Activated CD8-positive, alpha-beta T cell treated with anti-CD3 and anti-CD28 coated beads for 36 hours (primary cell): ENCODE measurements around the gene CTAGE1. TPM values are rescaled to one million over a fixed set of nuclear protein-coding genes. Genes with fewer than 3 reads are reported as not detected.

Source experiments
- ATAC-seq: fragments of 200-7000 bp; cut with Tn5 transposase; one replicate; pipeline ENCODE4 v1.10.0; 2021; ENCODE audit warnings: mild to moderate bottlenecking, moderate library complexity
- CTCF ChIA-PET: fragments of 350-600 bp; sonication (Branson Sonifier 250); formaldehyde crosslinking; loops from one replicate; lab custom pipeline; 2021; ENCODE audit warnings: antibody characterized with exemption; lab: Charles Lee
- POLR2A ChIA-PET: fragments of 350-600 bp; sonication (Branson Sonifier 250); formaldehyde crosslinking; loops from one replicate; lab custom pipeline; 2021; ENCODE audit warnings: antibody characterized with exemption; lab: Charles Lee
- DNase-seq: peaks from one replicate; pipeline ENCODE4 v3.0.0-alpha.2; 2020
- H3K27ac Mint-ChIP-seq: one replicate; pipeline ENCODE4 v1.8.0; 2021; ENCODE audit warnings: mild to moderate bottlenecking, mixed read lengths
- H3K27me3 Mint-ChIP-seq: one replicate; pipeline ENCODE4 v1.8.0; 2021; ENCODE audit warnings: mixed read lengths
- H3K36me3 Mint-ChIP-seq: one replicate; pipeline ENCODE4 v1.8.0; 2021; ENCODE audit warnings: low read depth, mixed read lengths
- H3K4me1 Mint-ChIP-seq: one replicate; pipeline ENCODE4 v1.8.0; 2021; ENCODE audit warnings: low read depth, mixed read lengths
- H3K4me3 Mint-ChIP-seq: one replicate; pipeline ENCODE4 v1.8.0; 2021; ENCODE audit warnings: mild to moderate bottlenecking, moderate library complexity, mixed read lengths
- H3K9me3 Mint-ChIP-seq: one replicate; pipeline ENCODE4 v1.8.0; 2021; ENCODE audit warnings: mixed read lengths
- CTCF ChIP-seq: fragments of 200-600 bp; IDR thresholded peaks from one replicate; pipeline ENCODE4 v1.8.0; 2022; ENCODE audit warnings: antibody characterized with exemption, mild to moderate bottlenecking
- intact Hi-C: fragments of 100-400 bp; cut with micrococcal nuclease; formaldehyde crosslinking; loops from one replicate; pipeline ENCODE4 v1.10.0; 2022
- total RNA-seq, 2 experiments: library from RNA; stranded (reverse); gene quantifications; one replicate each; pipeline ENCODE4 v1.2.3, GENCODE V29; 2021

The CTAGE1 gene
- total RNA-seq, 2 experiments from 2014 or later, result not detected

GRCh38 chr18:22448238-22448637 lies 30.5 kb upstream of the CTAGE1 start:
- Mint-ChIP-seq H3K27ac (no peak overlapping the region), H3K4me3 (no peak overlapping the region), H3K27me3 (peaks cover 2% of the 10 kb centered on the region), H3K9me3 (peaks cover 14% of the 10 kb centered on the region), H3K36me3 (no peaks in the 10 kb centered on the region), H3K4me1 (no peaks in the 10 kb centered on the region)
- no peak for TF ChIP-seq CTCF
- POLR2A ChIA-PET, result no interaction called here
- CTCF ChIA-PET, result no interaction called here
- intact Hi-C loops, result no loop called here
- no peak for DNase-seq
- no peak for ATAC-seq

GRCh38 chr18:22447792-22448191 lies 30.1 kb upstream of the CTAGE1 start:
- DNase-seq (no peak), ATAC-seq (no peak)
- Mint-ChIP-seq H3K4me1 (no peaks in the 10 kb centered on the region), H3K36me3 (no peaks in the 10 kb centered on the region), H3K27me3 (peaks cover 2% of the 10 kb centered on the region), H3K27ac (no peak overlapping the region), H3K9me3 (peaks cover 14% of the 10 kb centered on the region), H3K4me3 (no peak overlapping the region)
- TF ChIP-seq CTCF, result no peak
- ChIA-PET CTCF (no interaction called here), POLR2A (no interaction called here)
- intact Hi-C loops, result no loop called here

- no peak for TF ChIP-seq CTCF
- Mint-ChIP-seq H3K9me3 (peaks cover 14% of the 10 kb centered on the region), H3K36me3 (no peaks in the 10 kb centered on the region), H3K4me3 (no peak overlapping the region), H3K27ac (no peak overlapping the region), H3K27me3 (peaks cover 4% of the 10 kb centered on the region), H3K4me1 (no peaks in the 10 kb centered on the region)
- intact Hi-C loops, result no loop called here
- ChIA-PET POLR2A (interaction anchor here (0.6 kb wide), 1 partner anchor 65 kb away, joined by 3 read pairs; no protein-coding TSS in a partner anchor), CTCF (no interaction called here)
- no peak for ATAC-seq
- no peak for DNase-seq
Observed at GRCh38 chr18:22446911-22447310, 29.2 kb upstream of the CTAGE1 start.

GRCh38 chr18:22446325-22446724 lies 28.6 kb upstream of the CTAGE1 start:
- DNase-seq (no peak), ATAC-seq (no peak)
- no peak overlapping the region for H3K4me3 Mint-ChIP-seq
- TF ChIP-seq CTCF, result no peak
- CTCF ChIA-PET, result no interaction called here
- intact Hi-C loops, result no loop called here
- no peaks in the 10 kb centered on the region for H3K4me1 Mint-ChIP-seq
- H3K9me3 Mint-ChIP-seq, result peaks cover 14% of the 10 kb centered on the region
- H3K27ac Mint-ChIP-seq, result no peak overlapping the region
- H3K36me3 Mint-ChIP-seq, result no peaks in the 10 kb centered on the region
- H3K27me3 Mint-ChIP-seq, result peaks cover 4% of the 10 kb centered on the region
- POLR2A ChIA-PET, result interaction anchor here (0.6 kb wide), 1 partner anchor 66 kb away, joined by 3 read pairs; no protein-coding TSS in a partner anchor

- no peak for TF ChIP-seq CTCF
- Mint-ChIP-seq H3K27me3 (peaks cover 4% of the 10 kb centered on the region), H3K4me1 (no peaks in the 10 kb centered on the region), H3K27ac (no peak overlapping the region), H3K9me3 (no peaks in the 10 kb centered on the region), H3K4me3 (no peak overlapping the region), H3K36me3 (no peaks in the 10 kb centered on the region)
- ATAC-seq, result no peak
- CTCF ChIA-PET, result interaction anchor here (0.9 to 1.2 kb wide), 2 partner anchors 11 to 21 kb away, joined by 3 to 5 read pairs; no protein-coding TSS in a partner anchor
- DNase-seq, result no peak
- POLR2A ChIA-PET, result no interaction called here
- intact Hi-C loops, result no loop called here
Observed at GRCh38 chr18:22441638-22442037, 23.9 kb upstream of the CTAGE1 start.
